Calu3 (cell line): ENCODE measurements around the gene FAM193B. TPM values are rescaled to one million over a fixed set of nuclear protein-coding genes. Genes with fewer than 3 reads are reported as not detected.

ENCODE experiments used
- BruUV-seq: library from RNA; stranded (reverse); fragments of 400-500 nt; replicated peaks from 2 replicates; lab custom pipeline; 2021; lab: Mats Ljungman, UMichigan
- CTCF ChIA-PET: fragments of 300-600 bp; sonication (Branson Sonifier 250); formaldehyde crosslinking; loops from one replicate; lab custom pipeline; 2022; ENCODE audit warnings: antibody characterized with exemption; lab: Charles Lee
- DNase-seq: peaks from one replicate; pipeline ENCODE4 v3.0.0; 2022
- H3K27ac Mint-ChIP-seq: one replicate; pipeline ENCODE4 v1.8.0; 2022; ENCODE audit warnings: mixed read lengths; ENCODE audit not compliant: unreplicated experiment
- H3K27me3 Mint-ChIP-seq: one replicate; pipeline ENCODE4 v1.8.0; 2022; ENCODE audit warnings: mixed read lengths; ENCODE audit not compliant: unreplicated experiment
- H3K36me3 Mint-ChIP-seq: one replicate; pipeline ENCODE4 v1.8.0; 2022; ENCODE audit warnings: mild to moderate bottlenecking, moderate library complexity, mixed read lengths; ENCODE audit not compliant: insufficient read depth, unreplicated experiment
- H3K4me1 Mint-ChIP-seq: one replicate; pipeline ENCODE4 v1.8.0; 2022; ENCODE audit warnings: mild to moderate bottlenecking, low read depth, mixed read lengths; ENCODE audit not compliant: unreplicated experiment
- H3K4me3 Mint-ChIP-seq: one replicate; pipeline ENCODE4 v1.8.0; 2022; ENCODE audit warnings: mild to moderate bottlenecking, low read depth, moderate library complexity, mixed read lengths; ENCODE audit not compliant: unreplicated experiment
- H3K9me3 Mint-ChIP-seq: one replicate; pipeline ENCODE4 v1.8.0; 2022; ENCODE audit warnings: low read depth, mixed read lengths; ENCODE audit not compliant: unreplicated experiment
- intact Hi-C: fragments of 100-400 bp; cut with micrococcal nuclease; formaldehyde crosslinking; loops from one replicate; pipeline ENCODE4 v1.10.0; 2022; ENCODE audit not compliant: unreplicated experiment
- total RNA-seq: library from RNA; stranded (reverse); gene quantifications from 2 replicates; pipeline ENCODE4 v1.2.3, GENCODE V29; 2022
- TF ChIP-seq, protein P1 (sequence below): fragments of 200-600 bp; IDR thresholded peaks from one replicate; pipeline ENCODE4 v1.8.0; 2022; ENCODE audit warnings: antibody characterized with exemption; ENCODE audit not compliant: unreplicated experiment

Gene FAM193B
- total RNA-seq, 1 experiment from 2014 or later, result 97.0 TPM

DNA sequence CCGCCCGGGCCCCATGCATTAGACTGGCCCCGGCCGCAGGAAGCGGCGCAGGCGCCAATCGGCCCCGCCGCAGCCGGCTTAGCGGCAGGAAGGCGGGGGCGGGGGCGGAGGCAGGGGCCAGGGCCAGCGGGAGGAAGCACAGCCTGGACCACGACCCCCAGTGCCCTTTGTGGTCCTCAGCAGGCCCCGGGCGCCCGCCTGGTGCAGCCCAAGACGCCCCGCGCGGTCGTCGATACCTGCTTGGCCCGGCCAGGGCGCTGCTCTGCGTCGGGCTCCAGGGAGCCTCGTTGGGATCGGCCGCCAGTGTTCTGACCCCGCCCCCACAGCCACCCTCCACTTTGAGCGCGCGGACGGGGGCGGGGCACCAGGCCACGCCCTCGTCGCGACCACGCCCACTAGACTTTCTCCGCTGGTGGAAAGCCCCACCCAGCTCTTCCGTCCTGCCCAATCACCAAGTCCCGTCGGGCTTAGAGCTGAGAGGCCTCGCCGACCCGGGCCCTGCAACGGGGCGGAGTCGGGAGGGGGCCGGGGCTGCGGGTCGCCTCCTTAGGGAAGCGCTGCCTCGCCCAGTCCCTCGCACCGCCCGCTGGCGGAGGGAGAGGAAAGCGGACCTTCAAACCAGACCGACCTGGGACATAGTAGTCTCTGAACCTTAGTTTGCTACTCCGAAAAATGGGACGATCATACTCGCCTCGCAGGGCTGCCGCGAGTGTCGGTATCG, 56.9 kb downstream of the FAM193B start, which contains the start of gene PDLIM7:
PDLIM7 (minus strand) TSS at position 313 of the 721 bp plus-strand sequence. CDS start 1,092 bp downstream, outside the sequence.
- Mint-ChIP-seq H3K4me3 (peak within 1 kb of the TSS; percentile 68), H3K27ac (peak within 1 kb of the TSS; percentile 78), H3K9me3 (no peaks in the 10 kb centered on the region), H3K4me1 (peaks cover 32% of the 10 kb centered on the region), H3K36me3 (peaks cover 65% of the 10 kb centered on the region), H3K27me3 (peaks cover 20% of the 10 kb centered on the region)
- TF ChIP-seq, protein P1, sequence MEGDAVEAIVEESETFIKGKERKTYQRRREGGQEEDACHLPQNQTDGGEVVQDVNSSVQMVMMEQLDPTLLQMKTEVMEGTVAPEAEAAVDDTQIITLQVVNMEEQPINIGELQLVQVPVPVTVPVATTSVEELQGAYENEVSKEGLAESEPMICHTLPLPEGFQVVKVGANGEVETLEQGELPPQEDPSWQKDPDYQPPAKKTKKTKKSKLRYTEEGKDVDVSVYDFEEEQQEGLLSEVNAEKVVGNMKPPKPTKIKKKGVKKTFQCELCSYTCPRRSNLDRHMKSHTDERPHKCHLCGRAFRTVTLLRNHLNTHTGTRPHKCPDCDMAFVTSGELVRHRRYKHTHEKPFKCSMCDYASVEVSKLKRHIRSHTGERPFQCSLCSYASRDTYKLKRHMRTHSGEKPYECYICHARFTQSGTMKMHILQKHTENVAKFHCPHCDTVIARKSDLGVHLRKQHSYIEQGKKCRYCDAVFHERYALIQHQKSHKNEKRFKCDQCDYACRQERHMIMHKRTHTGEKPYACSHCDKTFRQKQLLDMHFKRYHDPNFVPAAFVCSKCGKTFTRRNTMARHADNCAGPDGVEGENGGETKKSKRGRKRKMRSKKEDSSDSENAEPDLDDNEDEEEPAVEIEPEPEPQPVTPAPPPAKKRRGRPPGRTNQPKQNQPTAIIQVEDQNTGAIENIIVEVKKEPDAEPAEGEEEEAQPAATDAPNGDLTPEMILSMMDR, result peak; percentile 31
- intact Hi-C loops, result loop anchor here (2.0 kb wide), 1 partner anchor 41 kb away; no protein-coding TSS in a partner anchor
- CTCF ChIA-PET, result interaction anchor here (0.5 to 5.1 kb wide), 8 partner anchors 11 to 411 kb away, joined by 3 to 27 read pairs (median 6); partner anchors contain the start of gene FGFR4
- BruUV-seq, result no TSS peak
- peak; percentile 98 for DNase-seq

DNA sequence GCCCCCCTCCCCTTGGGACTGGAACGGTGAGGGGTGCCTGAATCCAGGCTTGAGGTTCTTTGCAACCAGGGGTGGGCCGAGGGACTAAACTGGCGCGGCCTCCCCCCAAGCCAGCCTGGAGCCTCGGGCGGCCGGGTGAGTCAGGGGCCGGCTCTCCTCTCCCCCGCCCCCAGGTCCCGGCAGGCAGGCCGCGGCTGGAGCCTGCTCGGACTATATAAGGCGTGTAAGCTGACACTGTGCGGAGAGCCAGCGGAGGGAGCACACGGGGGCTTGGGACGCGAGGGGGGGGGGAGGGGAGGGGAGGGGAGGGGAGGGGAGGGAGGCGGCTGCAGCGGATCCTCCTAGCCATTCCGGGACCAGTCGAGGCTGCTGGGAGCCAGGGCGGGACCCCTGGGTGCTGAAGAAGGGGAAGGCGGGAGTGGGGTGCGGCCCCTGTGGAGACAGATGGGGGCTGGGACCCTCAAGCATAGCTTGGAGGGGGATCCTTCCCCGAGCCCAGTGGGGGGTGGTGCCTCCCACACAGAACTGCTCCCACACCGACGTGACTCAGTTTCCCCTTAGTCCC, 57.6 kb downstream of the FAM193B start:
- BruUV-seq, result no TSS peak
- Mint-ChIP-seq H3K4me1 (peaks cover 36% of the 10 kb centered on the region), H3K4me3 (peak overlapping the region; percentile 68), H3K27me3 (peaks cover 20% of the 10 kb centered on the region), H3K27ac (peak overlapping the region; percentile 78), H3K9me3 (no peaks in the 10 kb centered on the region), H3K36me3 (peaks cover 72% of the 10 kb centered on the region)
- intact Hi-C loops, result loop anchor here (2.0 kb wide), 1 partner anchor 40 kb away; no protein-coding TSS in a partner anchor
- CTCF ChIA-PET, result interaction anchor here (0.5 to 5.1 kb wide), 14 partner anchors 12 to 410 kb away, joined by 3 to 27 read pairs (median 5); partner anchors contain the start of gene FGFR4
- TF ChIP-seq, protein P1, result no peak
- peak; percentile 88 for DNase-seq

DNA sequence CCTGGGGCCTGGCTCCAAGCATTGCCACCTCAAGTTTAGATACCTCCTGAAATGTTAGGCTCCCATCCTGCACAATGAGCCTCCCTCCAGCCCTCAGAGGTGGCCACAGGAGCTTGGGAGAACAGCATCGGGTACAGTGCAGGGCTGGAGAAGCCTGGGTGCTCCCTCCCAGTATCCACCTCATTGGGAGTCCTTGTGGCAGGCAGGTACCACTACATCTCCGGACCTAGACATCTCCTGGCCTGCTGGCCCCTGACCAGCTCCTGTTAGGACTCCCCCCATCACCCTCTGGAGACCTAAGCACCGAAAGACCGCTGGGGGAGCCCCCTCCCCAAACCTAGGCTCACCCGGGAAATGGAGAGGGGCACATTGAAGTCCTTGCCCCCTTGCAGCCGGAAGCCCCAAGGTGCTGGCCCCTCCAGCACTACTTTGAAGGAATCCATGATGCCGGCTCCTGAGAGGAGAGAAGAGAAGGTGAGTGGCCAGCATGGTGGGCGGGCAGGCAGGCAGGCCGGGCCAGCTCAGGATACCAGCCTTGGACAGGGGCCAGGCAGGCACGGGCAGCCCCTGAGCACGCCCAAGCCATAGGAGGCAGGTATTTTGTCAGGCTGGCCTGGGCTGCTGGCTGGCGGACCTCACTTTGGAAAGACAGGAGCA, 58.2 kb downstream of the FAM193B start:
- intact Hi-C loops, result loop anchor here (2.0 kb wide), 1 partner anchor 39 kb away; no protein-coding TSS in a partner anchor
- H3K9me3 Mint-ChIP-seq, result no peaks in the 10 kb centered on the region
- peaks cover 20% of the 10 kb centered on the region for H3K27me3 Mint-ChIP-seq
- DNase-seq, result peak; percentile 75
- peak overlapping the region; percentile 68 for H3K4me3 Mint-ChIP-seq
- H3K27ac Mint-ChIP-seq, result peak overlapping the region; percentile 78
- BruUV-seq, result TSS peak; percentile 46
- peaks cover 36% of the 10 kb centered on the region for H3K4me1 Mint-ChIP-seq
- peaks cover 77% of the 10 kb centered on the region for H3K36me3 Mint-ChIP-seq
- CTCF ChIA-PET, result interaction anchor here (0.9 to 5.1 kb wide), 10 partner anchors 19 to 410 kb away, joined by 3 to 27 read pairs (median 5); partner anchors contain the start of gene FGFR4
- TF ChIP-seq, protein P1, result peak; percentile 37
